ENCODE results near the gene LGR4. TPM values are rescaled to one million over a fixed set of nuclear protein-coding genes. Genes with fewer than 3 reads are reported as not detected.

The LGR4 gene
- polyA plus RNA-seq, 1 donor, result 27.0 TPM

DNA sequence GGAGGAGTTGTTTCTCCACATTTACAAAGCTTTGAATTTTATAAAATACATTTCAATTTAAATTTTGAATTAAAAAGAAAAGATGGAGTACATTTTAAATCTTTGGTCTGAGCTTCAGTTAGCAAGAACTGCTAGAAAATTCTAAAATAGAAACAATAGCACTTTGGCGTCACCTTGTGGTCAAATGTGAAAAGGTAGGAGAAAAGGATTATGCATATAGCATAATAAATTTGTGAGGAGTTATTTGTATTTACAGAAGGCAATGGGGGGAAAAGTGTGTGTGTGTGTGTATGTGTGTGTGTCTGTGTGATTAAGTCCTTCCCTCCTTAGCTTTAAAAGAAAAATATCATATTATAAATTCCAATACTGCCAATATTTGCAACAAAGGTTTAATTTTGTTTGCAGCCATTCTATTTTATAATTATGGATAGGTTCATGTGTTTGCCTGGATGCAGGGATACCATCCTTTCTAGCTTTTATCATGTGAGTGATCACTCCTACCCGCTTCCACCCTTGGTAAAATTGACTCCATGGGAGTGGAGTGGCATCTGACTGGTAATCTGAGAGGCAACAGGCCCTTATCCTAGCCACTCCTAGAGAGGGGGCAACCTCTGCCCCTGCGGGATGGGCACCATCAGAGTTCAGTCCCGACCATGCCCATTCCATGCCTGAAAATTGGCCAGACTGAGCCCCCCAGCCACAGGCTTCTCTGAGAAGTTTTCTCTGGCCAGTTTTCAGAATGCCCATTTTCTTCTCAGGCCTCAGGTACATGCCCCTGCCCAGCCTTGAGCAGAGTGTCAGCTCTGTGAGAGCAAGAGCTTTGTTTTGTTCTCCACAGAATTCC, 13.6 kb upstream of the LGR4 start:
- peak; percentile 55 for DNase-seq

DNA sequence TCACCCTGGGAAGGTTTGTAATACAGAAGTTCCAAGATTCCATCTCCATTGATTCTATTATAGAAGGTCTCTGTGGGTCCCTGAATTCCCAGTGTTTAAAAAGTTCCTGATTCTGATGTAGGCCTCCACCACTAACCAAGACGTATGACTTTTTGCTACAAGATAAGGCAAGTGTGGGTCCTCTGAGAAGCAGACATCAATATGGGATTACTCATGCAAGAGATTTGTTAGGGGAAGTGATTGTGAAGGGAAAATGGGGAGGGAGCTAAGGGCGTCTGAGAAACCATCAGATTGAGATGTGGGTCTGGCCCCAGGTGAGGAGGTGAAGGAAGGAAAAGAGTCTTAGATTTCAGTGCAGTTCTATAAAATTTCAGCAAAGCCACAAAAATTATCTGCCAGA, 10.2 kb upstream of the LGR4 start:
- no peak for DNase-seq

DNA sequence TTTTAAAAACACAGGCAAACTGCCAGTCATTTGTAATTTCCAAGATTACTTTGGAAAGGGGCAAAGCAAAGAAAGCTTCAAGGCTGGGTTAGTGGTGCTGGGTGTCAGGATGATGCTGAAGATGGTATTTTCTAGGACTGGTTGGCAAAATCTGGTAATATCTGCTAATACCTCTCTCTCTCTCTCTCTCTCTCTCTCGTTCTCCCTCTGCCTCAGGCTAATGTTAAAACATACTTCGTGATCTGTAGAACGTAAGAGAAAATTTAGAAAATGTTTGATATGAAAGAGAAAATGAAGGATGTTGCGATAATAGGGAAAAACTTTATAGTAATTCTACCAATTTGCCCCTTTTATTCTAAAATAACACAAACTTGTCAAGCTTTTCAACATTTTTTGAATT, 9.4 kb upstream of the LGR4 start:
- DNase-seq, result no peak

DNA sequence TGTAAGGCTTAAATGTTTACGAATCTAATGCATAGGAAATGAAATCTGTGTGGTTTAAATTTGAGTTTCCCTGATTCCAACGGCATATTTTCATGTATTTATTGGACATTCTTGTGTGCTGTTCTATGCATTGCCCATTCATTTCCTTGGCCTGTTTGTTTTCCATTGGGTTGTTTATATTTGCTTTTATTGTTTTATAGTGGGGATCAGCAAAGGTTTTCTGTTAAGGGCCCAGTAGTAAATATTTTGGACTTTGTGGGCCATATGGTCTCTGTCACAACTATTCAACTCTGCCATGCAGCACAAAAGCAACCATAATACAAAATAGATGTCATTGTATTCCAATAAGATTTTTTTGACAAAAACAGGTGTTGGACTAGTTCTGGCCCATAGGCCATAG, 5.2 kb upstream of the LGR4 start:
- no peak for DNase-seq

DNA sequence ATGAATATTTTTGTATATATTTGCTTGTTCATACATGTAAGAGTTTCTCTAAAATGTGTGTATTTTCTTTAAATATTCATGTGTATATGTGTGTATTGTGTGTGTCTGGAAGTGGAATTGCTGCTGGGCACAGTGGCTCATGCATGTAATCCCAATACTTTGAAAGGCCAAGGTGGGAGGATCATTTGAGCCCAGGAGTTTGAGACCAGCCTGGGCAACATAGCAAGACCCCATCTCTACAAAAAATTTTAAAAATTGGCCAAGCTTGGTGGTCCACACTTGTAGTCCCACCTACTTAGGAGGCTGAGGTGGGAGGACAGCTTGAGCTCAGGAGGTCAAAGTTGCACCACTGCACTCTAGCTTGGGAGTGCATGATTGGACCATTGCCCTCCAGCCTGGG, 4.7 kb upstream of the LGR4 start:
- no peak for DNase-seq

DNA sequence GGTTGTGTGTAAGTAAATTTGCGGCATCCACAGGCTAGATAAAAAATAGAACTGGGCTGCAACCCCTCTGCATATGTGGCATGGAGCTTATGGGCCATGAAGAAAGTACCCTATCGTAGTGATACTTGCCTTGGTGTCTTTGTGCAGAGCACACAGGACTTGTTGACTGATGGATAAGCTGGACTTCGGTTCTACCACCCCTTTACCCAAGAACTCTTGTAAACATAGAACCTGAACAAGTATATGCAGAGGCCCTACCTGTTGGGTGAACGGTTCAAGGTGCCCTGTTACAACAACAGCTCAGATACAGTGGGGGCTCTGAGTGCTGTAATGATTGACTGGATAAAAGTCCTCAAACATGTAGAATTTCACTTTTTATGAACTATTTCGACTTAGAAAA, 3.0 kb upstream of the LGR4 start:
- DNase-seq, result no peak

DNA sequence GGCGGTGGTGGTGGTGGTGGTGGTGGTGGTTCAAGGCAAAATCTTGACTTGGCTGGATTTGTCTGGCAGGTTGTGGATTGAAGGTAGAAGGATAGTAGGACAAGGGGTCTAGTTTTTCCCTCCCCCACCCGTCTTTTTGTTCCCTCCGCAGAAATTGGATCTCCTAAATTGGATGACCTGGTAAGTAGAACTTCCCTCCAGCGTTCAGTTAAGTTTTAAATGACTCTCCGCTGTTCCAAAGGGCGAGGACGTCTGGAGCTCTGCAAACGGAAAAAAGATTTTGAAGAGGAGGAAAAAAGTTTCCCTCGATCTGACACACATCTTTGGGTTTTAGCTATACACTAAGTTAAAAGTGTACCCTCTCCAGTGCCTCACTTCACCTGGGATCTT, 422 bp upstream of the LGR4 start:
- DNase-seq, result peak; percentile 57

DNA sequence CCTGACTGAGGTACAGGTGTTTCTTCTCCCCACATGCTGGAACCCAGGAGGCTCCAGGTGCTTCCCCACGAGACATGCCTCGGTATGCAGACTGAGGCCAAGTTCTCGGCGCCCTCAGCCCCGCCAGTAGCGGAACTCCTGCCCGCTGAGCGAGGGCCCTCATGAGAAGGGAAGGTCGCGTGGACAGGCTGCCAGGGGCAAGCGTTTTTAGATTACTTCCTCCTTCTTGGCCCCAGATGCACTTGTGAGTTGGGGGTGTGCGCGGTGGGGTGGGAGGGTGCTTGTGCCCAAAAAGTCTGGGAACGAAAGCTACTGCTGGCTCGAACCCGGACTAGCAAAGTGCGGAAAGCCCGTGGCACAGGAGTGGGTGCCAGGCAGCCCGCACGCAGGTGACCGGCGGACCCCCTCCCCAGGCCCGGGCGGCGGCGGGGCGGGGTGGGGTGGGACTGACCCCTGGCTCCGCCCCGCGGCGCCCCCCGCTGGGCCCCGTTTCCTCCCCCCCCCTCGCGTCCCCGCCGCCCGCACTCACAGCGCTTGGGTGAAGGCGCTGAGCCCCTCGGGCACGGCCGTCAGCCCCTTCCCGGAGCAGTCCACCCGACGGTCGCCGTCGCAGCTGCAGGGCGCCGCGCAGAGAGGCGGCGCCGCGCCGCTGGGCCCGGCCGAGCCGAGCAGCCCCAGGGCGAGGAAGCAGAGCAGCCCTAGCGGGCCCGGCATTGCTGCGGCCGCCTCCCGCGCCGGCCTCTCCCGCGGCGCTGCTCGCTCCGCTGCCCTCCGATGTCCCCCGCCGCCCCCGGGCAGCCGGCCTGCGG, 797 bp downstream of the LGR4 start:
- peak; percentile 63 for DNase-seq

DNA sequence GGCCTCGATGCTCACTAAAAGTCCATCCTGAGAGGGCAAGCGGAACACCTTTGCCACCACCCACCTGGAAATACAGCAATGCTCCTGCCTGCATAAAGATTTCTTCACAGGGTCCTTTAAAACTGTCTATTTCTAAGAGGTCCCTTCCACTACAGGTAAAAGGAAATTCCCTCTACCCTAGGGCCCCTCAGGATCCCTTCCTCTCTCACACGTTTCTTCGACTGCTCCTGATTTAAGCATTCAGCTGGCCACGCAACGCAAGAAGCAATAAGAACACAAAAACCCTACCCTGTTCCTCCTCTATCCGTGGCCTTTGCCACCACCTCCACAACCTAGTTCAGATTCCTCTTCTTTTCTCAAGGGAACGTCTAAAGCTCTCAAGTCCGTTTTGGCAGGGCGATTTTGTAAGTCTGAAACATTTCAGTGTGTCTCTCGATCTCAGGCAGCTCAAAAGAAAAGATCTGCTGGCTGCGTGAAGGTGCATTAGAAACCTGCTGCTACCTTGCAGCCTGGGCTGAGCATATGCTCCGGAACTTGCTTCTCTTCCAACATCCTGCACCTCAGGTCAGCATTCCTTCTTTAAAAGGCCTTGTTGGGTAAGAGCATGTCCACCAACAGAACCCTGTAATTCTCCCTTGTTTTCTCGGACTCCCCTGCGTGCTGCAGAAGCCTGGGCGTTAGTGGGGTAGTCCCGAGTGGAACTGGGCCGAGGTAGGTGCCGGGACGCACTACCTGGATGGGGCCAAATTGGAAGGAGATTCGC, 1.6 kb downstream of the LGR4 start:
- no peak for DNase-seq

DNA sequence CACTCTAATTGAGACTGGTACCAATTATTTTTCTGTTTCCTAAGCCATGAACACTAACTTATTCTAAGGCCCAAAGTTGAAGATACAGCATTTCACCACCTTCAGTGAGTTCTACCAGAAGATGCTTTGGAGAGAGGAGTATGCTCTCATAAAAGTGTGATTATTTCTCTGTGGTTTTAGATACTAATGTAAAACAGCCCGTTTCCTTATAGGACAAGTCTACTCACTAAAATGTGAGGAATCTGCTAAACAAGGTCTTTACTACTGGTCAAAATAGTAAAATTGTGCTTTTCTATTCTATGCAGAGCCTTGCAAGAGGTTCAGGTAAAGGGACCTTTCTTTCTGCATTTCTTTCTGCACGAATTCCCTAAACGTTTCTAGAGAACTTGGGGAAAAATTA, 2.4 kb downstream of the LGR4 start:
- no peak for DNase-seq

DNA sequence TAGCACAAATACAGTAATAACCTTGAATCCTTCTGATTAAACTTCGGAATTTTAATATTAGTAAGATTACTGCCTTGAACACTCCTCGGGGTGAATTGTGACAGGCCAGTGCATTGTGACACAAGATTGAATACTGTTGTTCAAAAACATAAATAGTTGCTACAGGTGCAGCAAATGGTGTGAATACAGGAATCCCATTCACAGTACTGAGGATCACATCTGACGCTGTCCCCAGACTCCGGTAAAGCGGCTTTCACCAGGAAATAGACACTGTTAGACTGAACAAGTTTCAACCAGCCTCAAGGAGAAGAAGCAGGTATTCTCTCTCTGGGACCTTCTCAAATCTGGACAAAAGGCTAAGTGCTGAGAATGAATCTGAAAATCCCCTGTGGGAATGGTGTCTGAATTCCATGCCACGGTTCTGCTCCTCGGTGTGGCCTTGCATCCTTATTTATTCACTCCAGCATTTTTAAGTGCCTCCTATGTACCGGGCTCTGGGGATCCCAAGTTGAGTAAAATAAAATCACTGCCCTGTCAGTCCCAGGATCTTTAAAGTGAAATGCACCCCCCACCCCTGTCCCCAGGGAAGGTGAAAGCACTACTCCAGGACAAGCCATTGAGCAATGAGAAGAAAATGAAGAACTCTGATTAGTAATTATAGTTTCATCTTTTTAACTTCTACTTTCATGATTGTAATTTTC, 3.4 kb downstream of the LGR4 start:
- no peak for DNase-seq

DNA sequence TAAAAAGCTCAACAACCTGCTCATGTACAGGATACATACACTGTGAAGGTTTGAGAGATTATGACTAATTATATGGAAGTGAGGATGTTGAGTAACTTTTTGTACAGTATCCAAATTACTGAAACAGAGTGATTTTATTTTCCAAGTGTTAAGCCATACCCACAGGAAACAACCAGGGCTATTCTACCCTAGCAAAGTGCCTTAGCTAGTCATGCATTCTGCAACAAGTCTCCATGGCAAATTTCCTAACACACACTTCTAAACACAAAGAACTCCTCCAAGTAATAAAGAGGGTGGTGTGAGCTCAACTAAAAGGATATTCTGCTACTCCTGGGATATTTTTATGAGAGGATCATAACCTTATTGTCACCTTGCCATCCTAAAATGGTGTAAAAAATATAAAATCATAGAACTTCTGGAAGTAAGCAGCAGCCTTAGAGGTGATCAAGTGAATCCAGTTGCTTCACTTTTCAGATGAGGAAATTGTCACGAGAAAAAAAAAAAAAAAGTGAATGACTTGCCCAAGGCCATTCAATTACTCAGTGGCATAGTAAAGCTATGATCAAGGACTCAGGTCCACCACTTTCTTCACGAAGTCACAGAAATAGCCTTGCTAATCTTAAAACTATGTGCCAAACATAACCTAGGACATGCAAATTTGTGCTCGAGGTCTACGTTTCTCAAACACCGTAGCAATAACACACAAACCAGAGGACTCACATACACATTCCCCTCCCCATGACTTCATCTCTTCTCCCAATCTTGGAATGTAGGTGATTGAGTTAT, 4.2 kb downstream of the LGR4 start:
- no peak for DNase-seq

DNA sequence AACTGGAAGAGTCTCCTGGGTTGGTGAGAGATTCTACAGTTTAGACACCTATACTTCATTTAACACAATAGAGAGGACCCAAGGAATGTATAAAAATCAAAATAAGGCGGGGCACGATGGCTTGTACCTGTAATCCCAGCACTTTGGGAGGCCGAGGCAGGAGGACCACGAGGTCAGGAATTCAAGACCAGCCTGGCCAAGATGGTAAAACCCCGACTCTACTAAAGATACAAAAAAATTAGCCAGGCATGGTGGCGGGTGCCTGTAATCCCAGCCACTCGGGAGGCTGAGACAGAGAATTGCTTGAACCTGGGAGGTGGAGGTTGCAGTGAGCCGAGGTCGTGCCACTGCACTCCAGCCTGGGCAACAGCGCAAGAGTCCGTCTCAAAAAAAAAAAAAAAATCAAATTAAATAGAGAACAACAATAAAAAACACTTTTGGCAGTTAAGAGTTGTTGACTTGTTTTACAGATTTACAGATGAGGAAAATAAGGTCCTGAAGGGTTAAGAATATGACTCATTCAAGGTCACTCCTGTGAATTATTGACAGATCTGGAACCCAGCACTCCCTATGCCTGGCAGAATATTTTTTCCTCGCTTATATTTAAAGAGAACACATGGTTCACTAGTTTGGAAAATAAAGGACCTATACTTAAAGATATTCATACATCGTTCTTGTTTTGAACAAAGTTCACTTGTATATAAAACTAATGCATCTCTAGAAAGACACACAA, 5.2 kb downstream of the LGR4 start:
- no peak for DNase-seq

DNA sequence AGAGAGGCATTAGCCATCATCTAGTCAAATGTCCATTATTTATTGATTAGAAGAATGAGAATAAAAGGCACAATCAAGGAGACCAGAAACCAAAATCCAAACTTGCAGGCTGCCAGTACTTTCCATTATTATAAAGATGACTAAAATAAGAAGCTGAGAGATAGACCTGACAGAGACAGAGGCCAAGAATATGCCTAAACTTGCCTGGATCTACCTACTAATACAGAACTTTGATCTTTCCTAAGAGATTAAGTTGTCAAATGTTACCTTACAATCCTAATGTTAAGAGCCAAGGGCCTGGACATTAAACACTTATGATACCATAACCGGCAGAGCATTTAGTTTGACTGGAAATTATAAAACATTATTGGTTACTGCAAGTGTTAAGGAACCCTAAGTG, 6.2 kb downstream of the LGR4 start:
- no peak for DNase-seq

DNA sequence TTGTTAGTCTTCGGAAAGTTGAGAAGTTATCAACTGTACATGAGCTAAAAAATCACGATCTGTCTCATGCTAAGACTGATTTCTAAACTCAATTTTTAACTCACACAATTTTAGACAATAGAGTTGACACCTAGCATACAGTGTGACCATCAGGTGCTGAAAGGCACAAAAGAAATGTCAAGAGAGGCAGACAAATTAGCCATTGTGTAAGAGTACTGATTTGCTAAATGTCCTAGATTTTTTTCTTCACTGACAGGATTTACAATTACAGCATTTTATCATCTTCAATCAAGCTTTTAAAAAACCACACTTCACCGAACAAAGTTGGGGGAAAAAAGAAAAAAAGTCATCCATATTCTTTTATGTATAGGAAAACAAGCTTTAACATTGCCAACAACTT, 7.0 kb downstream of the LGR4 start:
- DNase-seq, result no peak

DNA sequence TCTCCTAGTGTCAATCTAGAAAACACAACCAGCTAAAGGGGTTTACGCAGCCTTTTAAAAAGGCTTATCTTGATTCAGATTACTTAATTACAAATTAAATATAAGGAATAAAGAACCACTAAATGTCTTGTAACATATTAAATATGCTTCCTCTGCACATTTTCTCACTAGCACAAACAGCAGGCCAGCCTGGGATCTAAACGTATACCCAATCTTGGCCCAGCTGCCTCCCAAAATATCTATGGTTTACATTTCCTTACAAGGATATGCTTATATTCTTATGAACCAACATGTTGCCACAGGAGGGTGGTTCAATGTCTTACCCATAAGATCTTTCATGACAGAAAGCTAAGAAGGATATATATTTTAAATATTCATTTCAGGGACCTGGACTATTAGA, 7.7 kb downstream of the LGR4 start:
- no peak for DNase-seq

DNA sequence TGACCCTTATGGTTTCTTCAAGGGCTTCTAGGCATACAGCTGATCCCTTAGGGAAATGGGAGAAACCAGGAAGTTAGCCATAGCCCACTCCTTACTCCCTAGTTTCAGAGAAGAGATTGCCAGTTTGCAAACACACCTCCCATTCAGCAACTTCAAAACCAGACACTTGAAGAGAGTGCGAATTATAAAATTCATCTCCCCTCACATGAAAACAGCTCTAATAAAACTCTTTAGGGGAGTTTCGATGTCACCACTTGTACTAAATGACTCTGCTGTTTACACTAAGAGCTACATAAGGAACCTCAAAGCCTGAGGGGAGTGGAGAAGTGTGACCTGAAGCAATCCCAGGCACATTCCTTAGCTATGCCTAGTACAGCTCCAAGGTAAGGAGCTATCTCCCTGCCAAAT, 8.3 kb downstream of the LGR4 start:
- no peak for DNase-seq

DNA sequence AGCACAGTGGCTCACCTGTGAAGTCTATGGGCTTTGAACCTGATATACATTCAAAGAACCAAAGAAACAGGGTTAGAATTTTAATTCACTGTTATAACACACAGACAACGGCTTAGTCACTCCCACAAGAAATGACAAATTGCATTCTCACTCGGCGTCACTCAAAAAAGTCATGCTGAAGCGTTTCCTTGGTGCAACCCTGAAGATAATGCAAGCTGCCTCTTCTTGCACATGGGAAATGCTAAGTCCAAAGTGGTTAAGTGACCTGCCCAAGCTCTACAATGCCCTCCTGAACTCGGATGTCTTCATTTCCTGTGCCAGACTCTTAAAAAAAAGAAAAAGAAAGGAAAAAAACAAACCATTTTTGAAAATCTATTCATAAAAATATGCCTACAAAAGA, 10.0 kb downstream of the LGR4 start:
- DNase-seq, result no peak

DNA sequence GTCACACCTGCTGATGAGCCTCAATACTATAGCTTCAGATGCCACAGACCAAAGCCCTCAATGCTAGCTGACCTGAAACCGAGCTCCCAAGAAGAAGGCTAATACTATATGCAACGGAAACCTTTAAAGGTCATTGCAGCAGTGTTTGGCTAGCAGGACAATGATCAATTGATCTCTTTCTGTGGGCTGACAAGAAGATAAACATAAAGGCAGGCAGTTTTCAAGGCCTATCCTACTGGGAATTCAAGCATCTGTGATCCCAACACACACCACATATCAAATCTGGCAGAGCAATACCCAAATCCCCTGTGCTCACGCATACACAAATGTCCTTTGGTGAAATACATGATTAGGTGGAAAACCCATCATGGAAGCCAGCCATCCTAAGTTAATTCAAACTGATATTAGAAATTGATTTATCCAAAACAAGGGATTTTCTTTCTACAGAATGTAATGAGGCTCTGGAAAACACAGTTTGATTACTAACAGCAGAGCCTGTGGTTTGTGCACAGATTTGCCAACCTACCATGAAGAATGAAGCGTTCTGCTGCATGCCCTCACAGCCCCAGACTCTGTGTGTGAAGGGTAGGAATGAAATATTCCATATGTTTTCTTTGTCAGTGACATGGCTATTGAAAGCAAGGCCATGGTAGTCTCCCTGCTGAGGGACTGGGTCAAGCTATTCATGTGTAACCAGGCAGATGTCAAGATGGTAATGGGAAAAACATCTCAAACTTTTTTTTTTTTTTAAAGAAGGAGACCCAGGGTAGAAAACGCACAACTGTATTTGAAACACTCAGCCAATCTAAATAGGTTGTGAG, 12.2 kb downstream of the LGR4 start:
- no peak for DNase-seq

DNA sequence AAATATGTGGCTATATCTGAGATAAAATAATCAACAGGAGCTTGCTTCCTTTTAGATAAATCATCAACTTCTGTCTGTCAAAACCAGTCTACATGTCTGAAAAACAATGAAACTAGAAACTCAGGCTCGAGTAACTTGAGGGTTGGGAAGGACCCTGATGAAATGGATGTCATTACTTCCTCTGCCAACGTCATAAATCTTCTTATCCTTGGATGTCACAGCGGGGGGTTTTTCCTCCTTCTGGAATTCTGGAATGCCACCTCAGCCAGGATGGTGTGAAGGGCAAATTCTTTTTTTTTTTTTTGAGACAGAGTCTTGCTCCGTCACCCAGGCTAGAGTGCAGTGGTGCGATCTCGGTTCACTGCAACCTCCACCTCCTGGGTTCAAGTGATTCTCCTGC, 13.4 kb downstream of the LGR4 start:
- DNase-seq, result no peak

All from hindlimb muscle (tissue), 1 donor.